ENCODE results near the gene EGFR. TPM values are rescaled to one million over a fixed set of nuclear protein-coding genes. Genes with fewer than 3 reads are reported as not detected.

The EGFR gene
- total RNA-seq, 1 experiment from 2014 or later, result 94.1 TPM

DNA sequence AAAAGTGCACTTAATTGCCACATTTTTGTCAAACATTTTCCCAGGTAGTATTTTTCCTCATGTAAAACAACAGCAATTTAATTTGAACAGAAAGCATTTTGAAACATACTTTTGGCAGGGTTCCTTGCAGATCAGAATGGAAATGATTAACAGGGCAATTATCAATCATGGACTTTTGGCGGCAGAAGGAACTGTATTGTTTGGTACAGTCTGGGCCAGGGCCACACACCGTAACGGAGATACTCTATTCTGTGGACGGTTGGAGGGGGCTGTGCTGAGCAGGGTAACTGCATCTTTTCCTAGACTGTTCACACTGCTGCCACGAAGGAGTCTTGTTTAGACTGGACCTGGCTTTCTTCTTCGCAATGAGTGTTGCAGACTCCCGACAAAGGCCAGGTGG is 62.3 kb downstream of the EGFR start:
- DNase-seq (ENCODE audit: low read depth), result no peak

DNA sequence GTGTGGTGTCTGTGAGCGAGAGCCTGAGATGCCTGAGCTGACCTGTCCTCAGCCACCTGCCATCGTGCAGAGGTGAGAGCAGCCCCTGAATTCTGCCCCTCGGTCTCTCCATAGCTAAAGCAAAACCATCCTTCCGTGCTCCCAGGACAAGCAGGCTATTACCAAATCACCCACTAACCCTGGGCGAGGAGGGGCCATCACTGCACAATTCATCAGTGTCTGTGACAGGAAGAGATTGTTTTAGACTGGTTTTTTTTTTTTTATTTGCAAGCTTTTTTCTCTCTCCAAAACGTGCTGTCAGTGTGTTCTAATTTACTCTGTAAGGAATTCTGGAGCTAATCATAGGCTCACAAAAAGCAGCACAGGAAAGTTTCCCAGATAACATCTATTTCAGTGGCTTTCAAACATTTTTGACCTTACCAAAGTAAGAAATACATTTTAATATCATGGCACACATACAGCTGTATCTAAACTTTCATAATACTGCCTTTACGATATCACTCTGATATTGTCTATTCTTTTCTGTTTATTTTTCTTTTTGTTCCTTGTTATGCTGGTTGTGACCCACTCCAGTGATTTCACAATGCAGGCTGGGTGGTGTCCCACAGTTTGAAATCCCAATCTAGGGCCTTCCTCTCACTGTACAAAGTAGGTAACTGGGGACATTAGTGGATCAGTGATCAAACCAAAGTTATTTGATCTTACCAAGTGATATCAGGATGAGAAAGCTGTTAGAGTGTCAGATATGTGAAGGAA is 62.8 kb downstream of the EGFR start:
- DNase-seq (ENCODE audit: low read depth), result no peak

DNA sequence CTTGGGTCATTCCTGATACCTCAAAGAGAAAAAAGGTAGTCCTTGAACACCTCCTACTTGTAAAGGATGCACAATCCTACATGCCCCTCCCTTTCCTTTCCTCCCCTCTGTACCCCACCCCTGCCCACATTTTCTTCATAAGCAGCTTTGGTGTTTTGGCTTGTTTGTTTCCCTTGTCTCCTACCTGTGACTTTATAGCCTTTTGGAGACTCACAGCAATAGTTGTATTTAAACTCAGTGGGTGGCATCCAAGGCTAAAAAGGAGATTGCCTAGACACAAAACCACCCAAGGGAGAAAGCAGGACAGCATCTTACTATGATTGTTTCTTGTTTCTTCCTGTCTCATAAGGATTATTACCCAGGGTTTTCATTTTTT is 63.4 kb downstream of the EGFR start:
- DNase-seq (ENCODE audit: low read depth), result no peak

DNA sequence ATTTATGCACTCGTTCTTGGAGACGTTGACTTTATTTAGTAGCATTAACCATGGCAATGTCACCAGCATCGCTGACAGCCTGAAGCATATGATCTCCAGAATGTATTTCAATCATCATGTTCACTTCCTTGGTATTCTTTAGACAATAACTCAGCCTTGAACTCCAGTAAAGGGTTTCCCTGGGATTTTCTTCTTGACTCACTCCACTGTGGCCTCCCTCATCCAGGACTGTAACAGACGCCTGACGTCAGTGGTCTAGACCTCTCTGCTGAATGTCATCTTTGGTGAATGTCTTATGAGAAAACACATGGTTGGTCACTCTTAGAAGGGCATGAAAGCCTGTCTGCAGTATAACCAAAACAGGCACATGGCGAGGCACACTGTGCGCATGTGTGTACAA is 64.4 kb downstream of the EGFR start:
- no peak for DNase-seq (ENCODE audit: low read depth)

GRCh38 chr7:55084307-55084706 is 65.5 kb downstream of the EGFR start:
- no peak for DNase-seq (ENCODE audit: low read depth)

DNA sequence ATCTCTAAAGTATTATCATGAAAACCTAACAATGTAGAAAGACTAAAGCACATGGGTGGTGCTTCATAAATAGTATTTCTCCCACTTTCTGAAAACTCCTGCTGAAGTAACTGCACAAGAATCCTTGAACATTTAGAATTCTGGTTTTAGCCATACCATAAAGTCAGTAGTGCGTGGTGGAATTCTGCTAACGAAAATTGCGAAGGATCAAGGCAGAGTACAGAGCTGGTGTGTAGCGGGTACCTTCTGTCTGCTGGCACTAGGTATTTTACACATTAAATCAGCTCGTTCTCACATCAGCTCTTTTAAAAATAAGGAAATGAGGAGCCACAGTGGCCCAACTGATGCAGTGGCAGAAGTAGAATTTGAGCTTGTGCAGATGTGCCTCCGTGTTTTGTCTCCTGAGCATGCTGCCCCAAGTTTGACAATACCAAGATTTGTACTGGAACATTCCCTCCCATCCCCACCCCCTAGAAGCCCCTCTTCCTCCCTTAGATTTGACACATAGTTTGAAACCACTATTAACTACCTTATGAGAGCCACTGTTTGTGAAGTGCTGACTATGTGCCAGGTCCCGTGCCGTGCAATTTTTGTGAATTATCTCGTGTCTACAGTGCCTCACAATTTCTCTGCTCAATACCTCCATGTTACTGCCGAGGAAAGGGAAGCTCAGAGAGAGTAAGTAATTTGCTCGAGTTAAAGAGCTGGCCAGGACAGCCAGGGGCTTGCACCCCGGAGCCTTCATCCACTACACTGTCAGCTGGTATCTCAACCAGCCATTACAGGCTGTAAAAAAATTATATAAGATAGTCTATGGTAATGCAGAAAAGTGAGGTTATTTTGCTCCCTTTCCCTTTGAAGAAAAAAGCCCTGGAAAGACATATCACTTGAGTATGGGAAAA is 66.9 kb downstream of the EGFR start:
- DNase-seq (ENCODE audit: low read depth), result no peak

GRCh38 chr7:55086413-55087201 is 67.8 kb downstream of the EGFR start:
- DNase-seq (ENCODE audit: low read depth), result peak; percentile 99

- DNase-seq (ENCODE audit: low read depth), result peak; percentile 56
These were observed 68.7 kb downstream of the EGFR start for GRCh38 chr7:55087521-55087961.

GRCh38 chr7:55088107-55088506 is 69.3 kb downstream of the EGFR start:
- no peak for DNase-seq (ENCODE audit: low read depth)

- no peak for DNase-seq (ENCODE audit: low read depth)
These were observed 69.8 kb downstream of the EGFR start for GRCh38 chr7:55088620-55089019.

DNA sequence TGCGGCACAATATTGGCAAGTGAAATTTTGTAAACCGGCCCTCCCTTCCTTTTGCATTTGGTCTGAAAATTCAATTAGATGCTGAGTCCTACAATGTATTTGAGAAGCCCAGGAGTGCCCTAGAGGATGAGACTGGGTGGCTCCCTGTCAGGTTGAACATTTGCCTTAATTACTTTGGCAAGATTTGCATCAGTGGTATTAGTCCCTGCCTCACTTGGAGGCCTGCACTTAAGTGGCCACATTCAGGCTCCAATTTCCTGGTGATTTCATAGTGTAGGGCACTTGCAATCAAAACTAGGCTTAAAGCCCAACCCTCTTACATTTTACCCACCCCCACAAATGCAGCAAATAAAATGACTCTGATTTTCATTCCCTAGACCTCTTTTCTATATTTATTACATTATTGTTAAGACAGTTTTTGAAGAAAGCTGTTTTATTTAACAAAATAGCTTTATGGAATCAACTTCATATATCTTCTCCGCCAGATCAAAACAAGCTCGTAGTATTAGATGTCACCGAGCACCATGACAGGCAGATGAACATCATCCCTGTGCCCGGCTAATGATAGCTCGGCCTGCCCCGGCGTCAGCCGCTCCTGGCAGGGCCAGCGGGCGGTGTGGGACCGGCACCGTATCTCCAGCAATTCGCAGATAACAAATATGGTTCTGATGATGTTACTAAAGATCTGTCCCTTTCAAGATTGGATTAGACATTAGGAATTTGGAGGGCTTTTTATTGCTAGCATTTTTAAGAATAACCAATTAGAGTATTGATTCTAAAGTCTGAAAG is 73.6 kb downstream of the EGFR start:
- no peak for DNase-seq (ENCODE audit: low read depth)

- no peak for DNase-seq (ENCODE audit: low read depth)
These were observed 74.2 kb downstream of the EGFR start for GRCh38 chr7:55092975-55093373.

DNA sequence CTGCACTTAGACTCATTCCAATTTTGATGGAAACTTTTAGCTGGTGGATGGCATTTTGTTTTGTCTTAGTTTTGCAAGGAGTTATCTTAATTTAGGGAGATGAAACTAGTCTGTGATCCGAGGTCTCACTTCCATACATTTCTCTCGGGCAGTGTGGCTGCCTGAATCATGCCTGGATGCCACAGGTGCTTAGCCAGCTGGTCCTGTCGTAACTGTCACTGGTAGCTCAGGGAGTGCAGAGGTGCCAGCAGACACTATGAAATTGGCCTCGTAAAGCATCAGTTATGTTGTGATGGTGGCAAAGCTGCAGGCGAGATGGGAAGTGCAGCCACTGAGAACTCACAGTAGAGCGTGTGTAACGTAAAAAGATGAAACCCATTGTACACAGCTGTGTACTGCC is 74.9 kb downstream of the EGFR start:
- DNase-seq (ENCODE audit: low read depth), result no peak

DNA sequence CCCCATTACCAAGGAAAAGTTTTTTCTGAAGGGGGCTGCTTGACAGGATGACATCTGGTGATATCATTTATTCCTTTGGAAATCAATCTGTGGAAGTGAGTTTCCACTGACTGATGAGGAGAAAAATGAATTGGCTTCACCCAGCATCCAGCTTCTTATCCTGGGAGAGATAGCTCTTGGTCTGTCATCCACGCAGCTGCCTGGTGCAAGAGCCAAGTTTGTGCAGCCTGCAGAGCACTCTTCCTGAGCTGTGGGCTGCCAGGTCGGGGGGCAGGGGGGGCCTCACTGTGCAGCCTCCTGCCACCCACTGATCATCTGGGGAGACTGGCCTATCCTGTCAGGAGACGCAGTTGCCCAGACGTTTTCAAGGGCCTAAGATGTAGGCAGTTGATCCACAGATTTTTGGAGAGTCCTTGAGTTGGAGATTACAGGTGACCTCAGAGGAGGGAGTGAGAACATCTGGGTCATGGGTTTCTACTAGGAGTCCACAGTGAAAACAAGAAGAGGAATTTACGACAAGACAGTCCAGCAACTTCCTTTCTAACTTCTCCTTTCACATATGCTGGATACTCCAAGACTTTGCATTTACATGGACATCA is 75.4 kb downstream of the EGFR start:
- no peak for DNase-seq (ENCODE audit: low read depth)

DNA sequence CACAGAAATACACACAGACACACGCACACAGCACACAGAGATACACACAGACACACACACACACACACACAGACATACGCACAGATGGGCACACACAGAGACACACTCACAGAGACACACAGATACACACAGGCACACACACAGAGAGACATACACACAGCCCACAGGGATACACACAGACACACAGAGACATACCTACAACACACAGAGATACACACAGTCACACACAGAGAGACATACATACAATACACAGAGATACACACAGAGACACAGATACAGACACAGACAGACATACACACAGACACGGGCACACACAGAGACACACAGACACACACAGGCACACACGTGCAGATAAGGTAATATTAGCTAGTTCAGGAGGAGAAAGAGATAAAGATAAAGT is 76.9 kb downstream of the EGFR start:
- no peak for DNase-seq (ENCODE audit: low read depth)

DNA sequence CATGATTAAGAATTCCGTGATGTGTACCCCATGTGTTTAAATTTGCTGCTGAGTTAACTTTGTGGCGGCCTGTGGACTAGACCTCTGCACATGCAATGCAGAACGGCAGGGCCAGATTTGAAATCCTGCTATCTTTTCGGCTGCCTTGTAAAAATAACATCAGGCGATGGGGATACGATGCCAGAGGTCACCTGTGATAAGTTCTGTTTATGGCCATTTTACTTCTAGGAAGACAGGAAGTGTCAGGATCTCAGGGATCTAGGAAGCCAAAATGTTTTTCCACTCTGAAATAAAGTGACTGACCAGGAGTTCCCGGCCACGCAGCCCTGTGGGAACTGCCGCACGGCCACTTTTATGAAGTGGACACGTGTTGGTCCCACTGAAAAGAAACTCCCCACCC is 77.5 kb downstream of the EGFR start:
- no peak for DNase-seq (ENCODE audit: low read depth)

GRCh38 chr7:55097100-55097499 is 78.3 kb downstream of the EGFR start:
- DNase-seq (ENCODE audit: low read depth), result no peak

DNA sequence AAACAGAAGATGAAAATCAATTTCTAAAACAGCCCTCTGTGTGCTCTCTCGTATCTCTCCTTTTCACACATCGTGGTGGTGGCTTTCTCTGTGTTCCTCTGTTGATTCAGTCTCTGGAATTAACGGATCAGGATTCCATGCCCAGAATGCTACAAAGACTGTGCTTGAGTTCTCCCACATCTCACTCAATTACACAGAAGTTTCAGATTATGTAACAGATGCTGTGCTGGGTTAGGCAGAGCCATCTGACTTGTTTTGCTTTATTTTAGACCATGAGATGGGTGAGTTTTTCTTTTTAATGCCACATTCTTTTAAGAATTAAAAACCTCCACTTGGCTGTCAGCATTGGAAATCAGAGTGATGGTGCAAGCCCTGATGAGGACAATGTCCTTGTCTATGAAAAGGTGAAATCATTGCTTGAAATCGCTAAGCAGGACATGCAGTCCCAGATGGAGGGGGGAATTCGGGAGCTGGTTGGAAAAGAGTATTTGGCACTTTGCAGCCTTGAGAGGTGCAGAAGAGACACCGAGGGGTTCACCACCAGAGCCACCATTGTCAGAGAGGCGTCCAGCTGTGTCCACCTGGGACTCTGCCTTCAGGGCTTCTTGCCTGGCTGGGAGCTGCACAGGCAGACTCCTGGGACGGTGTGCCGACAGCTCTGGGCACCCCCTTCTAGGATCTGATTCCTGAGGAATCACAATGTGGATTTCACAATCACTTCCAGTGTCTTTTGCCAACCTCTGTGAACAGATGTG is 80.4 kb downstream of the EGFR start:
- peak; percentile 51 for DNase-seq (ENCODE audit: low read depth)

DNA sequence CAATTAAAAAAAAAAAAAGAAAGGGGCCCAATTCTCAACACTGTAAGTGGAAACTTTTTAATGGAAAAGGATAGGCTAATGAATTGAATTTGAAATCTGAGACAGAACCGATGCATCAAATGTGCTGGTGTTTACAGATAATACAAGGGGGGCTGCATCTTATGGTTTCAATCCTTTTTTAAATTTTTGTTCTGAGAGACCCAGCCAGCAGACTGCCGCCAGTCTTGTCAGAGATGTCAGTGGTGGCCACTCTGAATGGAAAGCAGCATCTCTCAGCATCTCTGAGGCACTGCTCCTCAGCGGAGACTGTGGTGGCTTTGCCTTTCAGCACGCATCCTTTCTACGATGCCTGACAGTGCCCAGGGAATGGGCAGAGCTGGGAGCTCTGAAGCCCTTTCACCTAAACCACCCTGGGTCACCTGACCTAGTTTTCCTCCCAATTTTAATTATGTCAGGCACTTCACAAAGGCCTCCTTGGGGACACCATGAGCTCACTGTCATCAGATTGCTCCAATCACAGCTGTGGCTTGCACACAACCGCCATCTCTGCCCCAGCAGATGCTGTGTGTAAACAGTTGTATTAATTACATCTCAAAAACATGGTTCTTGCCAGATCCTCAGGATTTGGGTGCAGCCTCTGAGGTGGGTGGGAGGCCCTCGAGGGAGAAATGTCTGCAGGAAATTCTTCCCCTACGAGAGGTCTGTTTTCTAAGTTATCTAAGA is 81.2 kb downstream of the EGFR start:
- DNase-seq (ENCODE audit: low read depth), result peak; percentile 47

Data from LHCN-M2 (cell line).